PC-3 (cell line): ENCODE data around the gene CD82. TPM values are rescaled to one million over a fixed set of nuclear protein-coding genes. Genes with fewer than 3 reads are reported as not detected.

Experiments
- ATAC-seq: fragments of 200-7000 bp; cut with Tn5 transposase; 2 replicates; pipeline ENCODE4 v1.9.1; 2020; ENCODE audit warnings: mild to moderate bottlenecking, moderate library complexity
- BruUV-seq: library from RNA; stranded (reverse); fragments of 400-500 nt; replicated peaks from 2 replicates; lab custom pipeline; 2021; lab: Mats Ljungman, UMichigan
- CTCF ChIA-PET: fragments of 300-600 bp; sonication (Branson Sonifier 250); formaldehyde crosslinking; loops from one replicate; lab custom pipeline; 2022; ENCODE audit warnings: antibody characterized with exemption; lab: Charles Lee
- POLR2A ChIA-PET: fragments of 300-600 bp; sonication (Branson Sonifier 250); formaldehyde crosslinking; loops from one replicate; lab custom pipeline; 2022; ENCODE audit warnings: antibody characterized with exemption; ENCODE audit not compliant: unreplicated experiment; lab: Charles Lee
- DNase-seq: peaks from one replicate; pipeline ENCODE4 v3.0.0-alpha.2; 2015
- H2AFZ ChIP-seq: fragments of 300-600 bp; sonication (generic); 2 replicates; pipeline ENCODE4 v1.6.0; 2016; ENCODE audit warnings: antibody characterized with exemption, low read length
- H3F3A ChIP-seq: fragments of 300-600 bp; sonication (generic); one replicate; pipeline ENCODE4 v1.6.0; 2017; ENCODE audit warnings: antibody characterized with exemption, low read length, control low read depth, mild to moderate bottlenecking; ENCODE audit not compliant: unreplicated experiment
- H3K27ac ChIP-seq: fragments of 300-600 bp; sonication (generic); 2 replicates; pipeline ENCODE4 v1.5.1; 2016; ENCODE audit warnings: mild to moderate bottlenecking, low read length
- H3K27me3 ChIP-seq: fragments of 300-600 bp; sonication (generic); 2 replicates; pipeline ENCODE4 v1.6.1; 2016; ENCODE audit warnings: low read length, mixed read lengths
- H3K36me3 ChIP-seq: fragments of 300-600 bp; sonication (generic); 2 replicates; pipeline ENCODE4 v1.6.1; 2016; ENCODE audit warnings: low read depth, mixed run types, low read length, mixed read lengths
- H3K4me1 ChIP-seq: fragments of 300-600 bp; sonication (generic); 2 replicates; pipeline ENCODE4 v1.5.1; 2016; ENCODE audit warnings: low read length; ENCODE audit not compliant: insufficient read depth
- H3K4me2 ChIP-seq: fragments of 300-600 bp; sonication (generic); 2 replicates; pipeline ENCODE4 v1.6.0; 2016; ENCODE audit warnings: low read length
- H3K4me3 ChIP-seq: fragments of 300-600 bp; sonication (generic); 2 replicates; pipeline ENCODE4 v1.5.1; 2016; ENCODE audit warnings: mild to moderate bottlenecking, low read length, mixed read lengths
- H3K79me2 ChIP-seq: fragments of 300-600 bp; sonication (generic); 2 replicates; pipeline ENCODE4 v1.6.1; 2017; ENCODE audit warnings: low read length, mixed read lengths
- H3K9ac ChIP-seq: fragments of 300-600 bp; sonication (generic); 2 replicates; pipeline ENCODE4 v1.6.0; 2016; ENCODE audit warnings: mild to moderate bottlenecking, low read length
- H3K9me2 ChIP-seq: fragments of 300-600 bp; sonication (generic); replicated peaks from 2 replicates; pipeline ENCODE4 v1.6.1; 2016; ENCODE audit warnings: mixed run types, low read length, mixed read lengths
- H3K9me3 ChIP-seq: fragments of 300-600 bp; sonication (generic); 2 replicates; pipeline ENCODE4 v1.6.1; 2016; ENCODE audit warnings: low read length, mixed read lengths
- H4K20me1 ChIP-seq: fragments of 300-600 bp; sonication (generic); 2 replicates; pipeline ENCODE4 v1.6.1; 2016; ENCODE audit warnings: low read length, mixed read lengths
- CTCF ChIP-seq: fragments of 300-600 bp; sonication (generic); conservative IDR thresholded peaks from 2 replicates; pipeline ENCODE4 v1.5.1; 2017; ENCODE audit warnings: antibody characterized with exemption, low read depth, mild to moderate bottlenecking, low read length
- EZH2 ChIP-seq: fragments of 300-600 bp; sonication (generic); IDR thresholded peaks from one replicate; pipeline ENCODE4 v1.6.1; 2017; ENCODE audit warnings: antibody characterized with exemption, mild to moderate bottlenecking, low read length; ENCODE audit not compliant: unreplicated experiment
- EZH2phosphoT487 ChIP-seq: fragments of 300-600 bp; sonication (generic); IDR thresholded peaks from 2 replicates; pipeline ENCODE4 v1.6.1; 2018; ENCODE audit warnings: mild to moderate bottlenecking, antibody characterized with exemption, low read length, borderline replicate concordance
- intact Hi-C: fragments of 100-400 bp; cut with micrococcal nuclease; formaldehyde crosslinking; loops from 2 replicates; pipeline ENCODE4 v1.9.0; 2023
- total RNA-seq: library from RNA; depleted of rRNA; stranded (reverse); fragments of >200 nt; gene quantifications from 2 replicates; pipeline ENCODE4 v1.2.3, GENCODE V29; 2014

The CD82 gene
- total RNA-seq, 1 experiment from 2014 or later, result 5.0 TPM

GRCh38 chr11:44566952-44567875 lies 1.8 kb downstream of the CD82 start:
- Histone ChIP-seq H3K9me3 (no peaks in the 10 kb centered on the region), H3K27me3 (no peaks in the 10 kb centered on the region), H3K4me3 (no peak overlapping the region), H3K4me2 (no peak overlapping the region), H3K79me2 (no peaks in the 10 kb centered on the region), H2AFZ (no peak overlapping the region), H3K9me2 (no peaks in the 10 kb centered on the region), H3K4me1 (peaks cover 21% of the 10 kb centered on the region), H4K20me1 (no peaks in the 10 kb centered on the region), H3K9ac (no peak overlapping the region), H3K36me3 (no peaks in the 10 kb centered on the region), H3F3A (no peaks in the 10 kb centered on the region), H3K27ac (no peak overlapping the region)
- no peak for DNase-seq
- ATAC-seq, result no peak
- intact Hi-C loops, result no loop called here
- no TSS peak for BruUV-seq
- TF ChIP-seq CTCF (no peak), EZH2 (no peak), EZH2phosphoT487 (no peak)
- CTCF ChIA-PET, result no interaction called here
- POLR2A ChIA-PET, result no interaction called here

- Histone ChIP-seq H3K27me3 (no peaks in the 10 kb centered on the region), H3K4me3 (no peak overlapping the region), H3F3A (no peaks in the 10 kb centered on the region), H3K9me2 (no peaks in the 10 kb centered on the region), H3K9ac (no peak overlapping the region), H3K79me2 (no peaks in the 10 kb centered on the region), H3K27ac (no peak overlapping the region), H3K4me1 (peaks cover 21% of the 10 kb centered on the region), H2AFZ (no peak overlapping the region), H3K4me2 (no peak overlapping the region), H3K9me3 (no peaks in the 10 kb centered on the region), H3K36me3 (no peaks in the 10 kb centered on the region), H4K20me1 (no peaks in the 10 kb centered on the region)
- no peak for ATAC-seq
- no peak for TF ChIP-seq EZH2
- TF ChIP-seq CTCF, result no peak
- ChIA-PET POLR2A (no interaction called here), CTCF (no interaction called here)
- no TSS peak for BruUV-seq
- intact Hi-C loops, result no loop called here
- no peak for DNase-seq
Measured at GRCh38 chr11:44567876-44568256, 2.4 kb downstream of the CD82 start.

- intact Hi-C loops, result no loop called here
- H3K4me3 ChIP-seq, result no peak overlapping the region
- ATAC-seq, result no peak
- no peaks in the 10 kb centered on the region for H4K20me1 ChIP-seq
- no peak overlapping the region for H3K4me2 ChIP-seq
- DNase-seq, result no peak
- no peaks in the 10 kb centered on the region for H3K27me3 ChIP-seq
- no peak overlapping the region for H2AFZ ChIP-seq
- H3K9me2 ChIP-seq, result no peaks in the 10 kb centered on the region
- ChIA-PET CTCF (interaction anchor here (0.6 kb wide), 1 partner anchor 1202 kb away, joined by 3 read pairs; no protein-coding TSS in a partner anchor), POLR2A (no interaction called here)
- no peaks in the 10 kb centered on the region for H3K79me2 ChIP-seq
- H3K4me1 ChIP-seq, result peaks cover 21% of the 10 kb centered on the region
- no TSS peak for BruUV-seq
- H3F3A ChIP-seq, result no peaks in the 10 kb centered on the region
- H3K36me3 ChIP-seq, result no peaks in the 10 kb centered on the region
- TF ChIP-seq CTCF (no peak), EZH2 (no peak), EZH2phosphoT487 (no peak)
- H3K9me3 ChIP-seq, result no peaks in the 10 kb centered on the region
- H3K9ac ChIP-seq, result no peak overlapping the region
- no peak overlapping the region for H3K27ac ChIP-seq
Measured at GRCh38 chr11:44568331-44568657, 2.8 kb downstream of the CD82 start.
